SIG-M5 (cell line): ENCODE results near the gene PIM2.
"Not testable (repeated sequence)": the region's sequence is repeated elsewhere in the genome, so short reads cannot be mapped to it uniquely, and the experiment has no call there.

ENCODE experiments used
- DNase-seq: peaks from one replicate; lab custom pipeline; 2025; lab: John Stamatoyannopoulos, UW

The PIM2 gene

GRCh38 chrX:48905090-48905790 is 13.6 kb downstream of the PIM2 start:
- DNase-seq: no peak

DNA sequence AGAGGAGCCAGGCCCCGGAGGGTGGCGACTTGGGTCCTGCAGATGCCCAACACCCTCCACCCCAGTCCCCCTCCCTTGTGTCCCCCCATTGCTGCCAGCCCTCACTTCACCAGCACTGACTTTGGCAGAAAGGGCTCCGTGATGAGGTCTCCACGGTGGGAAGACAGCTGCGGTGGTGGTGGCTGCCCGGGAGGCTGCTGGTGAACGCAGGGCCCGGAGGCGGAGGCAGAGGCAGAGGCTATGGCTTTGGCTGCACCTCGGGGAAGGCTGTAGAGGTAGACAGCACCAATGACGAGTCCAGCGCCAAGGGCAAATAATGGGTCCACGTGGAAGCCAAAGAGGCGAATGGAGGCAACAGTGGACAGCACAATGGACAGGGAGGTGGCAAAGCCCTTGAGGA is 14.2 kb downstream of the PIM2 start:
- DNase-seq: no peak

GRCh38 chrX:48904180-48904579 is 14.6 kb downstream of the PIM2 start:
- DNase-seq: no peak

DNA sequence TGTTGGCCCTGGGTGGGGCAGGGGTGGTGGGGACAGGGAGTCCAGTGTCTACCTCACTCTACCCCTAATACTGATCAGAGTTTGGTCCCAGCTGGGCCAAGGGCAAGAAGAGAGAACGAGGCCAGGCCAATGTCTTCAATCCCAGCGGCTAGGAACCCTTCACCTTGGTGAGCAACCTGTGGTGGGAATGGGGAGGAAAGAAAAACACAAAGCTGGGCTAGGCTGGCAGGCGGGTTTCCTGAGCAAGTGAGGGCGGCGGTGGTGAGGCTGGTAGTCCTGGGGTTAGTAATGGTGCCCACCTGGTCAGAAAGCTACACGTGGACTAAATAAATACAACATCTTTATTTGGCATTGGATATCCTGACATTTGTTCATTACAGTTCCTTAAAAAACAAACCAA is 15.5 kb downstream of the PIM2 start:
- DNase-seq: no peak

DNA sequence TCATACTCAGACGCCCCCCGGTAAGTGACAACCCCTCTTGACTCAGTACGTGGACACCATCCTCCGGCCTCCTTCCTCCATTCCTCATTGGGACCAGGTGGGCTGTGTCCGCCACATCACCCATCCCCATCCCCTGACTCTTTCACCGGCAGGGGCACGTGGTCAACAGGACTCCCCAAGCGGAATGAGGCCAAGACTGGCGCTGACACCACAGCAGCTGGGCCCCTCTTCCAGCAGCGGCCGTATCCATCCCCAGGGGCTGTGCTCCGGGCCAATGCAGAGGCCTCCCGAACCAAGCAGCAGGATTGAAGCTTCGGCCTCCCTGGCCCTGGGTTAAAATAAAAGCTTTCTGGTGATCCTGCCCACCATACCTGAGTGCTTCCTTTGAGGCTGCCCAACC is 16.0 kb downstream of the PIM2 start:
- no peak for DNase-seq

- no peak for DNase-seq
These were observed 16.7 kb downstream of the PIM2 start for GRCh38 chrX:48902135-48902534.

- DNase-seq: no peak
These were observed 17.8 kb downstream of the PIM2 start for GRCh38 chrX:48901069-48901468.

GRCh38 chrX:48899078-48899410 is 19.8 kb downstream of the PIM2 start:
- no peak for DNase-seq

DNA sequence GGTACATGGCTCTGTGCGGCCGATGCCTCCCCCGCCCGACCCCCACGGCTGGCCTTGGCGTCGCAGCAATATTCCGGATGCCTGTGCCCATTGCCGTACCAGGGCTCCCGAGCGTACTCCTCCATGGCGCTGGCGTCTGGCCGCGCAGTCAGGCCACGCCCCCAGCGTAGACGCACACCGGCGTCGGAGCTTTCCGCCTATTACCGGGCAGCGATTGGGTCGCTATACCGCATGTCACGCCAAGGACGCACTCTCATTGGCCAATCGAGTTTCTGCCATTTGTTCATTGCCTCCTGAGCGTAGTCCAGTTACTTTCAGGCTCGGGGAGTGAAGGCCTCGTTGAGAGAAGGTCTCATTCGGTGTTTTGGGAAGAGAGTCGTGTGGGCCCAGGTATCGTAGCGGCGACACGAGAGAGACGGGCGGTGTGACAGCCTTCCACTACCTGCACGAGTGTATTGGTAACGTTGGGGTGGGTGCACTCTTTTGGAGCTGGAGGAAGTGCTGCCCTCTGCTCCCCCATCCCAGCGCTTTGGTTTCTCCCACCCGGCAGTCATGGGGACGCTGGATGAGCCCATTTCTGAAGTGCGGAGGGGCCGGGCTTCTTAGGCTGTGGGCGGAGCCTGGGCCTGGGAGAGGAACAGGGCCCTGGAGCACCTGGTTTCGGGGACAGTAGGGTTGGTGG is 21.1 kb downstream of the PIM2 start, which contains the start of the genes PQBP1 and TIMM17B:
Gene PQBP1, plus strand, starts transcription at position 306 of the 682 bp plus-strand sequence. CDS start 580 bp downstream, outside the sequence.
Gene TIMM17B, minus strand, starts transcription at position 144 of the 682 bp plus-strand sequence. Its CDS starts 19 bp downstream, at position 125.
- DNase-seq: peak; percentile 50

DNA sequence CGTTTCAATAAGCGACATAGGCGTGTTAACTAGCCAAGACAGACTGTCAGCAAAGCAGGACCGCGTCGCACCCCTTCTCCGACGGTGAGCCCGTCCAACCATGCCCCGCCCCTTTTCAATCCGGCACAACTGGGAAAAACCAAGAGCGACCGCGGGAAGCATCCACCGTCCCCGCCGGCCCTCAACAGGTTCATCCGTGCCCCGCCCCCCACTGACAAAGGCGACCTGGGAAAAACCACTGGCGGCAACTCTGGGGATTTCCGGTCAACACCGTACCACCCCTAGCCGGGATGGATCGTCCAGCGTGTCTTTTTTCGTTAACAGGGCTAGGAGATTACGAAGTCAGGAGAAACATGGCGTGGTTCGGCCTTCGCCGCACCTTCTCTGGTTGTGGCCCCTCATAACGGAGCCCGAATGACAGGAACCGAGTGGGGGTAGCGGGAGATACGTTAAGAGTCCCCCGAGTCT is 21.6 kb downstream of the PIM2 start:
- DNase-seq: peak; percentile 27

GRCh38 chrX:48896611-48897011 is 22.2 kb downstream of the PIM2 start:
- no peak for DNase-seq

DNA sequence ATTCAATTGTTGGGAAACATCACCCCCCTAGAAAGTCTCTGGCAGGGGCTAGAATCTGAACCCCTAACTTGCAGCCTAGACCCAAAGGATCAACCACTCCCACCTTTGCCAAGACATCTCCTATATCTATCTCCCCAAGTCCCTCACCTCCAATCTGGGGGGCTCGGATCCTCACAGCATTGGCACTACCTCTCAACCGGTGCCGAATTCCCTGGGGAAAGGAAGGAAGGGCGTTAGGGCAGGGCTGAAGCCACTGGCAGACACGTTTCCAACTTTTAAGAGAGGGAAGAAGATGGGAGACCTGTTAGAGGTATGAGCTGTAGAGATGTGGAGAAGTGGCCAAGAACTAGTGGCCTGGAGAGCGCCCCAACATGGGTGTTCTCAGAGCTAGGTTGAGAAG is 23.9 kb downstream of the PIM2 start:
- DNase-seq: no peak

GRCh38 chrX:48893556-48894348 is 25.1 kb downstream of the PIM2 start:
- no peak for DNase-seq

DNA sequence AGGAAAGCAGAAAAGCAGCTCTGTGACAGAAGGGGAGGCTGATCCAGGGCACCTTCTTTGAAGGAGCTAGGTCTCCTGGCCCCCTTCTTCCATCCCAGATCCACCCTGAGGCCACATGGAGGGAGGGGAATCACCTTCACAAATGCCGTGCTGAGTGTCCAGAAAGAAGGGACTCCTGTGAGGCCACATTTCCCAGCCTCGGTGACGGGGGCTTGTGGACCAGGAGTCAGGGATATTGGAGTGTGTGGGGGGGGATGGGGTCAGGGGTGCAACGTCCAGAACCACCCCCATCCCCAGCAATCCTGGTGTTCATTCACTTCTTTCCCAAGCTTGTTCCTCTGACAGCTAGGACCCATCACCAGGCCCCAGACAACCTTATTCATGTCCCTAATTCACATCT is 25.9 kb downstream of the PIM2 start:
- no peak for DNase-seq

- no peak for DNase-seq
These were observed 27.2 kb downstream of the PIM2 start for GRCh38 chrX:48891402-48892288.

DNA sequence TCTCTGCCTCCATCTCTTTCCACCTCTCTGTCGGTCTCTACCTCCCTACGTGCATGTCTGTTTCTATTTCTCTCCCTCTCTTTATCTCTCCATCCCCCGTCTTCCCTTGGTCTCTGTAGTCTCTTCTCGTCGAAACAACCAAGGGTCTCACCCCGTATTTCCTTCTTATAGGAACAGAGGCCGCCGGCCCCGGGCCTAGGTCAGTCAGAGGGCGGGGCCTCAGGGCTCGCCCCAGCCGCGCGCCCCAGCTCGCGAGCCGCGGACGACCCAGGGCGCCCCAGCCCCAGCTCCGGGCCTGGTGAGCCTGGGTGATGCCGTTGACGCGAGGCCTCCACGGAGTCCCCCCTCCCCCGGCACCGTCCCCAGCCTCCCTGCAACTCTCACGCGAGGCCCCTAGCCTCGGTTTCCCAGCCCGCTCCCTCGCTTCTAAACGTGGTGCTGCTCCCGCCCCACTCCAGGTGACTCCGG is 27.9 kb downstream of the PIM2 start:
- DNase-seq: no peak

- no peak for DNase-seq
These were observed 28.4 kb downstream of the PIM2 start for GRCh38 chrX:48890296-48890925.

GRCh38 chrX:48886586-48886985 is 32.2 kb downstream of the PIM2 start:
- not testable (repeated sequence) for DNase-seq

- no peak for DNase-seq
These were observed 35.1 kb downstream of the PIM2 start for GRCh38 chrX:48883729-48884128.

DNA sequence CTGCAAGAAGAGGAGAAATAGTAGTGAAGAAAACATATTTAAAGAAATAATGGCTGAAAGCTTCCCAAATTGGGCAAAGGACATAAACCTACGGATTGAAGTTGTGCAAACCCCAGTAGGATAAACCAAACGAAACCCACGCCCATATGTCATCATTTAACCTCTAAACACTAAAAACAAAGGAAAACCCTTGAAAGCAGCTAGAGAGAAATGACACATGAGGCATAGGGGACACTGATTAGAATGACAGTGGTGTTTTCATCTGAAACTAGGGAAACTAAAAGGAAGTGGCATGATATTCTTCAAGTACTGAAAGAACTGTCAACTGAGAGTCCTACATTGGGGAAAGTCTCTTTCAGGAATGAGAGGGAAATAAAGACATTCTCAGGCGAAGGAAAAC is 41.9 kb downstream of the PIM2 start:
- not testable (repeated sequence) for DNase-seq

- not testable (repeated sequence) for DNase-seq
These were observed 46.8 kb downstream of the PIM2 start for GRCh38 chrX:48872017-48872416.
